GM12892 (cell line): ENCODE results near the gene ACTA2.

ENCODE experiments used
- POLR2A ChIP-seq: IDR thresholded peaks from 2 replicates; pipeline ENCODE4 v1.6.1; 2011; ENCODE audit warnings: low read depth, low read length, control low read depth
- TAF1 ChIP-seq: IDR thresholded peaks from 2 replicates; pipeline ENCODE4 v1.6.1; 2011; ENCODE audit warnings: low read depth, mild to moderate bottlenecking, control low read depth, low read length, borderline replicate concordance

DNA sequence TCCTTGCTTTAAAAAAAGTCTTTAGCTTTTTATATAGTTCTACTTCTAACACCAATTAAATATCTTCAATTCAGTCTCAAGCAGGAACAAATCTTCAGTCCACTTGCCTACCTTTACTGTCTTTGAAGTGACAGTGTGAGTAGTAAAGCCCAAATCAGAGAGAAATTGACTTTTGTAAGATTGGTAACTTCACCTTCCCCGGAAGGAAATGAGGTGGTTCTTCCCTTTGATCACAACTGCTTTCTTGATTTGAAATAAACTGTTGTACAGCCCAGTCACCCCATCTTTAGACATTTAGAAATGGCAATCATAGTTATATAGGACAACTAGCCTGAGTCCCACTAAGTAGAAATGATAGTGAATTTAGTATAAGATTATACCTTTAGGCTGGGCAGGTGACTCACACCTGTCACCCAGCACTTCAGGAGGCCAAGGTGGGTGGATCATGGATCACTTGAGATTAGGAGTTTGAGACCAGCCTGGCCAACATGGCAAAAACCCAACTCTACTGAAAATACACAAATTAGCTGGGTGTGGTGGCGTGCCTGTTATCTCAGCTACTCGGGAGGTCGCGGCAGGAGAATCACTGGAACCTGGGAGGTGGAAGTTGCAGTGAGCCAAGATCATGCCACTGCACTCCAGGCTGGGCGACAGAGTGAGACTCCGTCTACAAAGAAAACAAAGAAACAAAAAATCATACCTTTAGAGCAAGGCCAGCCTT is 42.7 kb upstream of the ACTA2 start:
- no peak; the same call in 1 of the 2 replicates for TF ChIP-seq POLR2A
- no peak for TF ChIP-seq TAF1
